C4-2B (cell line): Measurements from ENCODE around the gene INO80D.

Source experiments
- H3K27ac ChIP-seq: fragments of 450-650 bp; 2 replicates; pipeline ENCODE4 v1.5.1; 2017
- CTCF ChIP-seq: fragments of 450-650 bp; conservative IDR thresholded peaks from 2 replicates; pipeline ENCODE4 v1.5.1; 2017; ENCODE audit warnings: mild to moderate bottlenecking
- ZFX ChIP-seq: fragments of 450-650 bp; IDR thresholded peaks from 2 replicates; pipeline ENCODE4 v1.6.1; 2017

INO80D gene

GRCh38 chr2:206064077-206064476 lies 21.9 kb downstream of the INO80D start:
- TF ChIP-seq CTCF: no peak
- TF ChIP-seq ZFX: no peak
- H3K27ac ChIP-seq: no peak overlapping the region

GRCh38 chr2:206063635-206064034 lies 22.3 kb downstream of the INO80D start:
- TF ChIP-seq ZFX: no peak
- TF ChIP-seq CTCF: no peak
- no peak overlapping the region for H3K27ac ChIP-seq

GRCh38 chr2:206062724-206063123 lies 23.2 kb downstream of the INO80D start:
- TF ChIP-seq CTCF (no peak), ZFX (no peak)
- no peak overlapping the region for H3K27ac ChIP-seq

GRCh38 chr2:206056286-206056685 lies 29.7 kb downstream of the INO80D start:
- TF ChIP-seq ZFX (no peak), CTCF (no peak)
- no peak overlapping the region for H3K27ac ChIP-seq

- no peak overlapping the region for H3K27ac ChIP-seq
- TF ChIP-seq CTCF (no peak), ZFX (no peak)
These were observed 31.0 kb downstream of the INO80D start for GRCh38 chr2:206054952-206055351.

- no peak overlapping the region for H3K27ac ChIP-seq
- no peak for TF ChIP-seq CTCF
- no peak for TF ChIP-seq ZFX
These were observed 34.1 kb downstream of the INO80D start for GRCh38 chr2:206051912-206052311.

GRCh38 chr2:206049392-206049791 lies 36.6 kb downstream of the INO80D start:
- no peak overlapping the region for H3K27ac ChIP-seq
- TF ChIP-seq CTCF: no peak
- TF ChIP-seq ZFX: no peak
